DOHH2 (cell line): ENCODE data around the gene SLC6A9.

ENCODE experiments used
- EZH2phosphoT487 ChIP-seq: fragments of 200-600 bp; sonication (generic); IDR thresholded peaks from 2 replicates; pipeline ENCODE4 v1.6.1; 2017; ENCODE audit warnings: borderline replicate concordance, mild to moderate bottlenecking, antibody characterized with exemption, low read length, moderate library complexity, mixed read lengths
- TF ChIP-seq, protein P1 (sequence below): fragments of 200-600 bp; sonication (generic); IDR thresholded peaks from one replicate; pipeline ENCODE4 v1.5.1; 2014; ENCODE audit warnings: antibody characterized with exemption, mild to moderate bottlenecking, low read depth, low read length; ENCODE audit not compliant: poor library complexity, severe bottlenecking

DNA sequence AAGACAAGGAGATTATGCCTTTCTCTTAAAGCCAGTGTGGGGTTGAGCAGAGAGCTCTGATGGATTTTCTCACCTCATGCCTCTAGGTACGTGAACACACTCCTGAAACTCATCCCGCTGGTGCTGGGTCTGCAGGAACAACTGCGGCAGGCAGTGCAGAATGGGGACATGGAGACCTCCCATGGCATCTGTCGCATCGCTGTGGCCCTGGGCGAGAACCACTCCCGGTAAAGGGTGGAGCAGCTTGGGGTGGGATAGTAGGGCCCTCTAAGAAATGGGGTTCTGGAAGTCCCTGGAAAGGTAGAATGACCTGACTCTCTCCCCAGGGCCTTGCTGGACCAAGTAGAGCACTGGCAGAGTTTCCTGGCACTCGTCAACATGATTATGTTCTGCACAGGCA, 75.0 kb downstream of the SLC6A9 start:
- TF ChIP-seq, protein P1, sequence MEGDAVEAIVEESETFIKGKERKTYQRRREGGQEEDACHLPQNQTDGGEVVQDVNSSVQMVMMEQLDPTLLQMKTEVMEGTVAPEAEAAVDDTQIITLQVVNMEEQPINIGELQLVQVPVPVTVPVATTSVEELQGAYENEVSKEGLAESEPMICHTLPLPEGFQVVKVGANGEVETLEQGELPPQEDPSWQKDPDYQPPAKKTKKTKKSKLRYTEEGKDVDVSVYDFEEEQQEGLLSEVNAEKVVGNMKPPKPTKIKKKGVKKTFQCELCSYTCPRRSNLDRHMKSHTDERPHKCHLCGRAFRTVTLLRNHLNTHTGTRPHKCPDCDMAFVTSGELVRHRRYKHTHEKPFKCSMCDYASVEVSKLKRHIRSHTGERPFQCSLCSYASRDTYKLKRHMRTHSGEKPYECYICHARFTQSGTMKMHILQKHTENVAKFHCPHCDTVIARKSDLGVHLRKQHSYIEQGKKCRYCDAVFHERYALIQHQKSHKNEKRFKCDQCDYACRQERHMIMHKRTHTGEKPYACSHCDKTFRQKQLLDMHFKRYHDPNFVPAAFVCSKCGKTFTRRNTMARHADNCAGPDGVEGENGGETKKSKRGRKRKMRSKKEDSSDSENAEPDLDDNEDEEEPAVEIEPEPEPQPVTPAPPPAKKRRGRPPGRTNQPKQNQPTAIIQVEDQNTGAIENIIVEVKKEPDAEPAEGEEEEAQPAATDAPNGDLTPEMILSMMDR = no peak
- no peak for TF ChIP-seq EZH2phosphoT487
